Hippocampal formation (tissue), 2 donors: ENCODE measurements around the gene TMEM273.

Source experiments
- DNase-seq, 2 donors: peaks; one replicate each; lab custom pipeline; 2025; lab: John Stamatoyannopoulos, UW

TMEM273 gene

GRCh38 chr10:49176310-49177268 lies 11.6 kb downstream of the TMEM273 start:
- no peak for DNase-seq

DNA sequence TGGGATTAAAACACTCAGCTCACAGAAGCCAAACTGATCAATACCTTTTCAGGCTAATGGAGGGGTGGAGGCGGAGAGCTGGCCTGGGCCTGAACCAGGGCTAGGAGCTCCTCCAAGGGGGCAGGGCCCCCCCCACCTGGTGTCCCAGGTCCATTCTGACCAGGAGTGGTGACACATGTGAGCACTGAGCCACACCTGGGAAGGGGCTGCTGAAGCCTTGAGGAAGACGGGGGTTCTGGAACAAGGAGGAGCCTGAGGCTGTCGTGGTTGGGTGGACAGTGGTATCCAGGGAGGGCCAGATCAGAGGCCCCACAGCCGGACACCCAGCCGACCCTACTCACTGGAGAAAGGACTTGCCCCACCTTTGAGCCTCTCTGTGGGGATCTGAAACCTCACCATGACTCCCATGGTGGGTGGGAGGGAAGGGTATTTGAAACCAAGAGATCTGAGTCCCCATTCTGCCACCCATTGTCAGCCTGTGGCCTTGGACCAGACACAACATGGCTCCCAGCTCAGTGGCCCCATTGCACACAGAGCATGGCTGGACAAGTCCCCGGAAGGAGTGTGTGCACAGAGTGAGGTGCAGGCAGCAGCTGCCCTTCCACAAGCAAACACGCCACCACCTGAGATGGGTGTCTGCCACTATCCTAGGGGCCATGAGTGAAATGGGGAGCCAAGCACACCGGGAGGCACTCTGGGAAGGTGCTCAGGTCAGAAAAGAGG lies 12.4 kb downstream of the TMEM273 start:
- no peak for DNase-seq

GRCh38 chr10:49174926-49175500 lies 13.2 kb downstream of the TMEM273 start:
- no peak for DNase-seq

GRCh38 chr10:49174261-49174925 lies 13.8 kb downstream of the TMEM273 start:
- no peak for DNase-seq

DNA sequence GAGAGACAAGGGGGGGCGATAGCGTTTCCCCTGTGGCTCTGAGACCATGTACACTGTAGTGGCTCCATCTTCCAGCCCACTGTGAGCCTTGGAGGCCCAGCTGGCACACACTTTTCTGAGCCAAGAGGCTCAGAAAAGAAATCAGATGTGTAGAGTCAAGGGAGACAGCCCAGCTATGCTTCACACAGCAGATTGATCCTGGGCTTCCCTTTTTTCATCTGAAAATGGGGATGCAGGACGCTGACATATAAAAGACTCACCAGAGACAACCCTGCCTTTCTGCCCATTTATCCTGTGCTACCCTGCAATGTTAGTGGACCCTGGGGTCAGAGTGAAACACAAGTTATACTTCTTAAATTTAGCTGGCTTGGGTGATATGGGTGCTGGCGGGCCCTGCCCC lies 14.3 kb downstream of the TMEM273 start:
- no peak for DNase-seq

DNA sequence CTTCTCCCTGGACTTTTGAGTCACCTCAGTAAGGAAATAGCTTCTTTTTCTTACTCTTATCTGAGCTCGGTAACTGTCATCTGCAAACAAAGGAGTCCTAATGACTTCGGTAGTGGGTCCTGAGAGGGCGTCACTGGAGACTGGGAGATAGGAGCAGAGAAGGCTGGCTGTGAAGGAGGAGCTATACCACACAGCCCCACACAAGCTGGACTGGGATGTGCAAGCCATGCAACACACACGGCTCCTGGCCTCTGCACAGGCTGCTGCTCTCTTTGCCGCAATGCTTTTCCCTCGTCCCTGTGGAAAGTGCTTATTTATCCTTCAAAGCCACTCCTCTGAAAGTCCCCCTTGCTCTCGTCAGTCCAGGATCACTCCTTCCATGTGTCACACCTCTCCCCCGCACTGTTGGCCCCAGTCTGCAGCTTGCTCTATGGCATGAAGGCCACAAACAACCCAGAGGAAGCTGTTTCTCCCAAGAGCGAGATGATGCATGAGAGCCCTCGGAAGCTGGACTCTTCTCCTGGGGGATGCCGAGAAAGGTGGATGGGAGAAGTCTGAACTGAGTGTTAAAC lies 14.9 kb downstream of the TMEM273 start:
- DNase-seq, result no peak

DNA sequence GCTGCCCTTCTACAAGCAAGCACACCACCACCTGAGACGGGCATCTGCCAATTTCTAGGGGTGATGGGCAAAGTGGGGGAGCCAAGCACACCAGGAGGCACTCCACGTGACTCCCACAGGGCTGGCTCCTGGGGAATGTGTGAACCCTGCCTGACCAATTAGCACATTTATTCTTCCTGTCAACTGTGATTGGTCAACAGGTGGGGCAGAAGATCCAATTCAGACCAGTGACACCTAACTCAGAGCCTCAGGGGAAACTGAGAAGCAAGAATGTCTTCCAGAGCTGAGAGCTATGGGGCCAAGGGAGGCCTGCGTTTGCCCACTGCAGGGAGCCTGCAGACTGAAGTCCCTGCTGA lies 15.4 kb downstream of the TMEM273 start:
- DNase-seq, result no peak

- no peak for DNase-seq
These were observed 16.0 kb downstream of the TMEM273 start for GRCh38 chr10:49172061-49172776.

DNA sequence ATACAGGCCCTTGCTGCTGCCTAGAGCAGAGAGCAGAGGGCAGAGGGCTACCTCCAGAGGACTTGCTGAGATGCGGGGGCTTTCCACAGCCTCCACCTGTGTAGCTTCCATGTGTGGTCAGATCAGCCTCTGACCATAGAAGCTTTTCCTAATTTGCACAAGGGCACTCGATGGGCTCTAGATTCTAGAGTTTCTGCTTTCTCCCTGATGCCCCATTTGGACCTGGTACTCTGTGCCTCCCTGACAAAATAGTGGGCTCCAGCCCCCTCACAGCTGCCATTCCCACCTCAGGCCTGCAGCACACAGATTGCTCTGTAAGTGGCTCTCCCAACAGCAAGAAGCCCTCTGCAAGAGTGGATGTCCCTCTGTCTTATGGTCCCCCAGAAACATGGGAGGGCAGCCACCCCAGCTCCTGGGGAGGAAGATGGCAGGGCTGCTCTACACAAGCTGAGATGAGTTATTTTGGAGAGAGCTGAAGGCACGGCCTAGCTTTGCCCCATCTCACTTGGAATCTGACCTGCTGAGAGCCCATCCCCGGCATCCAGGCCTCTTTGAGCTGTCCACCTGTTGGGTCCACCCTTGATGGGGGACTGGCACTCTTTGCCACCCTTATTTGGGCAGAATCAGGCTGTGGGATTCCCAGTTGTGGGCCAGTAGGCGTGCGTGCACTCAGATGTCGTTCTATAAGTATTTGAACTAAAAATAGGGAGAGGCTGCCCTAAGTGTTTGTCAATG lies 16.7 kb downstream of the TMEM273 start:
- no peak for DNase-seq

DNA sequence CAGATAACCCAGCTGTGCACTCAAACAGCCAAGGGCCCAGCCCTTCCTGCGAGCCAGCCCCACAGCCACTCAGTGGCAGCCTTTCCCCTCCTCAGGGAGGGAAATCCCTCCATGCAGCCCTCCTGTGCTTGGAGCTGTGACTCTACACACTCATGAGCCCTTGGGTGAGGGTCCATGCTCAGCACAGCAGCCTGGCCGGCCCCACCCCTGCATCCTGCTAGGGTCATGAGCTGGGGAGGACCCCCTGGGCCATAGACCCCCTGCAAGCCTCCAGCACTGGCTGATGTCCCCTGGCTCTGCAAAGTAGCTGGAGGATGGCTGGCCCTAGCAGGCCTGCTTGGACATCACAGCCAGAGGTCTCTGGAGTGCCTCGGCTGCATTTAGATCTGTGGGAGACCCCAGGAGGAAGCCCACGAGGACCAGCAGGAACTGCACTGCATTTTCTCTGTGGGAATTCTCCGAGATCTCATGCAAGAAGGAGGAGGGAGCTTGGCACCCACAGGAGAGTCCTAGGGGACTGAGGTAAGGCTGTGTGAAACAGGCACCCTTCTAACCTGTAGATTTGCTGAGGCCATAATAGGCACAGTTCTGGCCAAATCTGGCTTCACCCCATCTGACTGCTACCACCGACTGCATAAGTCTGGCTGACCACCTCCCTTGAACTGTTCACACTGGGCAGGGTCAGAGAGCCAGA lies 17.4 kb downstream of the TMEM273 start:
- DNase-seq, result no peak

GRCh38 chr10:49169776-49170175 lies 18.4 kb downstream of the TMEM273 start:
- DNase-seq, result no peak

DNA sequence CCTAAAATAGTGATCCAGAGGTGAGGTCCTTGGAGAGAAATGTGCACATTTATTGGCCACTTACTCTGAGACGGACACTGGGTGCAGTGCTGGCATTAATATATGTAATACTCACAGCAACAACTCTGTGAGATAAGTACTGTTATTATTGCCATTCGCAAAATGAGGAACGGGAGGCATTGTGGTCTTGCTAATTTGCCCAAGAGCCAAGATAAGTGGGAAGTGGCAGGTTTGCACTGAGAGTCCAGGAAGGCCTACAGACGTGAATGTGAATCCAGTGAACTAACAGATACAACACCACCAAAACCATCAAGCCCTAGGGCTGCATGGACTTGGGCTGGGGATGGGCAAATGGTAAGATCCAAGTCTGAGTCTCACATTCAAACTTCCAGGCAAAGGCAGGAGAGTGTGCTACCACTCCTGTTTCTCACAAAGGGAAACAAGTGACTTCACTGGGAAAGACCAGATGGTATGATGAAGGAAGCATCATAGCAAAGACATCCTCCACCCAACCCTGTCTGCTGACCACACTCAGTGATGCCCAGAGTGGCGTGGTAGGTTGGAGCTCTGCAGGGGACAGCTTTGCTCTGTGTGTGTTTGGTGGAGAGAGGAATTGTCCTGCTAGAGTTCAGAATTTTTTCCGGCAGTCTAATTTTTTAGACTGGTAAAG lies 19.2 kb downstream of the TMEM273 start:
- no peak for DNase-seq

- no peak for DNase-seq
These were observed 20.0 kb downstream of the TMEM273 start for GRCh38 chr10:49168171-49168540.

- no peak for DNase-seq
These were observed 20.6 kb downstream of the TMEM273 start for GRCh38 chr10:49167425-49168170.

- no peak for DNase-seq
These were observed 21.4 kb downstream of the TMEM273 start for GRCh38 chr10:49166484-49167400.

DNA sequence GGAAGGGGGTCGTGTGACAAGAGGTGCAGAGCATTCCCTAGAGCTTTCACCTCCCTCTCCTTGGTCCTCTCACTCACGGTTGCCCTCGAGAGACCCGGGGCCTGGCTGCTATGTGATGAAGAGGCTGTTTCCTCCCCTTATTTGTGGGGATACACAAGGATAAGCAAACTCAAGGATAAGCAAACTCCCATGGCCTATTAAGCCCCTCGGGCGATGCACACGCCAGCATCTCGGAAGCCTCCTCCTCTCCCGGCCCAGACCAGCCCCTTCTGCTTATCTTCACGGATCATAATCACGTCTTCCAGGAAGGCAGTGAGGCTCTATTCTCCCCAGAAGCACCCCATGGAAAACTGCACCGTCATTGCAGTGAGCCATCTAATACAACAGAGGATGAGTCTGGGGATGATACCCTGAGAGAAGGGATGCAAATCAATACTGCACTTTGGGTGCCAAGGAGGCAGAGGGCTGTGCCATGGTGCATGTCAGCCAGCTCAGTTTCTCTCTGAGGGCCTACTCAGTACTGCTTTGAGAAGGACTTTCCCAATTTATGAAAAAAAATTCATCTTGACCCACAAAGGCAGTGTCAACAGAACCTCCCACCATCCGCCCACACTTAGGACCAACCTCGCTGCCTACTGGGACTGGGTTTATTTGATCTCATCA lies 22.2 kb downstream of the TMEM273 start:
- no peak for DNase-seq

GRCh38 chr10:49165259-49165658 lies 22.9 kb downstream of the TMEM273 start:
- no peak for DNase-seq
